Kidney (tissue), 14 donors: ENCODE data around the gene ACTA2. TPM values are rescaled to one million over a fixed set of nuclear protein-coding genes. Genes with fewer than 3 reads are reported as not detected.
A peak's percentile ranks its signal among the peaks of the same experiment; 100 is the strongest.

Experiments
- DNase-seq, 5 donors: peaks; one replicate each; pipeline ENCODE4 v3.0.0-alpha.2; 2013 to 2020
- FAIRE-seq: peaks from 2 replicates; lab custom pipeline; 2012; peaks lifted over from hg19 to GRCh38; lab: Jason Lieb, UNC
- H3K27ac ChIP-seq, 2 donors: one replicate each; pipeline ENCODE4 v1.7.0; 2013; ENCODE audit warnings: low read depth in 2 of 2, low read length in 2 of 2, inconsistent platforms in 1 of 2
- H3K27me3 ChIP-seq: one replicate; pipeline ENCODE4 v1.7.1; 2013; ENCODE audit warnings: low read length, inconsistent platforms; ENCODE audit not compliant: control insufficient read depth, insufficient read depth
- H3K36me3 ChIP-seq, 3 donors: one replicate each; pipeline versions ENCODE4 v1.7.0 to v1.7.1; 2013; ENCODE audit warnings: low read length in 3 of 3, control low read depth in 1 of 3, inconsistent platforms in 1 of 3; ENCODE audit not compliant: insufficient read depth in 3 of 3, control insufficient read depth in 2 of 3
- H3K4me1 ChIP-seq, 3 donors: one replicate each; pipeline versions ENCODE4 v1.7.0 to v1.7.1; 2013; ENCODE audit warnings: low read length in 3 of 3, inconsistent platforms in 1 of 3, low read depth in 1 of 3; ENCODE audit not compliant: control insufficient read depth in 2 of 3, insufficient read depth in 2 of 3
- H3K4me3 ChIP-seq, 3 donors: one replicate each; pipeline versions ENCODE4 v1.7.0 to v1.8.1; 2013; ENCODE audit warnings: low read length in 3 of 3, control low read depth in 1 of 3, inconsistent platforms in 1 of 3
- H3K9ac ChIP-seq, 3 donors: one replicate each; pipeline versions ENCODE4 v1.7.0 to v1.7.1; 2013; ENCODE audit warnings: low read length in 3 of 3, control low read depth in 1 of 3, inconsistent platforms in 1 of 3
- H3K9me3 ChIP-seq, 3 donors: one replicate each; pipeline versions ENCODE4 v1.7.0 to v1.7.1; 2013; ENCODE audit warnings: low read length in 3 of 3, control low read depth in 1 of 3, inconsistent platforms in 1 of 3; ENCODE audit not compliant: control insufficient read depth in 2 of 3, insufficient read depth in 1 of 3
- CTCF ChIP-seq: IDR thresholded peaks from 3 replicates; pipeline ENCODE4 v1.5.1; 2012; ENCODE audit warnings: mild to moderate bottlenecking, moderate library complexity, borderline replicate concordance; ENCODE audit not compliant: insufficient read depth; ENCODE audit errors: extremely low read depth
- intact Hi-C: fragments of 100-400 bp; cut with DNase I; formaldehyde crosslinking; loops from one replicate; pipeline ENCODE4 v1.11.1; 2022
- polyA plus RNA-seq: library from polyadenylated mRNA; stranded (reverse); fragments of 350-450 nt; fragmentation: Illumina TruSeq; extraction: RNeasy Lipid Tissue Mini Kit (QIAGEN cat#74804); gene quantifications from one replicate; pipeline ENCODE4 v1.2.3, GENCODE V29; 2014; ENCODE audit warnings: low read depth, low replicate concordance; ENCODE audit not compliant: insufficient read depth
- total RNA-seq: library from RNA; stranded (reverse); fragmentation: NEBNext Ultra II Directional; extraction: Animal tissue kit (Norgen Biotek cat#: 25700); gene quantifications from one replicate; pipeline ENCODE4 v1.2.1, GENCODE V29; 2021
- donor health status: control.
- donor health status: control.
- donor health status: control.
- donor health status: control.
- donor health status: control.
- donor health status: DM: yes; HTN: yes; CAD: no.
- donor health status: Normal renal cell carcinoma (clear cell type).

ACTA2 gene
- total and polyA plus RNA-seq, 2 donors from 2014 or later: 378 to 471 TPM

- peaks cover 4 to 12% (median 8%) of the 10 kb centered on the region in 3 donors for H3K4me1 ChIP-seq
- FAIRE-seq (no peak), DNase-seq (no peak)
- H3K9me3 ChIP-seq: no peaks in the 10 kb centered on the region
- peak overlapping the region in 1 of 3 donors; percentile 55 for H3K9ac ChIP-seq
- no peaks in the 10 kb centered on the region for H3K36me3 ChIP-seq
- intact Hi-C loops: loop anchor here (5.0 kb wide), 1 partner anchor 52 kb away; no protein-coding TSS in a partner anchor
- H3K4me3 ChIP-seq: peak overlapping the region; percentile 74 to 96 (median 88)
- TF ChIP-seq CTCF: no peak
- H3K27ac ChIP-seq: peak overlapping the region; percentile 22 to 93
- no peaks in the 10 kb centered on the region for H3K27me3 ChIP-seq
Measured at GRCh38 chr10:88989423-88989822, 36.9 kb upstream of the ACTA2 start.

DNA sequence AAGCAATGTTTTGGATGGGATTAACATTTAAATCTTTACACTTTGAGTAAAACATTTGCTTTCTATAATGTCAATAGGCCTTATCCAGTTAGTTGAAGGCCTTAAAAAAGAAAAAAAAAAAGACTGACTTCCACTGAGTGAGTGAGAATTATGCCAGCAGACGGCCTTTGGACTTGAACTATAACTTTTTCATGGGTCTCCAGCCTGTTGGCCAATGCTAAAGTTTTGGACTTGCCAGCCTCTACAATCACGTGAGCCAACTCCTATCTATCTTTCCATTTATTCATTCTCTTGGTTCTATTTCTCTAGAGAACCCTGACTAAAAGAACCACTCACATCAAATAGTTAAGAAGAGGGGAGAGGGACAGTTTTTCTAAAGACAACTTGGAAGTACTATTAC lies 35.3 kb upstream of the ACTA2 start:
- Histone ChIP-seq H3K36me3 (no peaks in the 10 kb centered on the region), H3K9me3 (no peaks in the 10 kb centered on the region), H3K4me3 (no peak overlapping the region), H3K4me1 (peaks cover 4 to 10% (median 9%) of the 10 kb centered on the region in 3 donors), H3K9ac (no peak overlapping the region), H3K27ac (no peak overlapping the region), H3K27me3 (no peaks in the 10 kb centered on the region)
- FAIRE-seq: no peak
- no peak for TF ChIP-seq CTCF
- no peak for DNase-seq
- intact Hi-C loops: loop anchor here (5.0 kb wide), 1 partner anchor 51 kb away; no protein-coding TSS in a partner anchor

DNA sequence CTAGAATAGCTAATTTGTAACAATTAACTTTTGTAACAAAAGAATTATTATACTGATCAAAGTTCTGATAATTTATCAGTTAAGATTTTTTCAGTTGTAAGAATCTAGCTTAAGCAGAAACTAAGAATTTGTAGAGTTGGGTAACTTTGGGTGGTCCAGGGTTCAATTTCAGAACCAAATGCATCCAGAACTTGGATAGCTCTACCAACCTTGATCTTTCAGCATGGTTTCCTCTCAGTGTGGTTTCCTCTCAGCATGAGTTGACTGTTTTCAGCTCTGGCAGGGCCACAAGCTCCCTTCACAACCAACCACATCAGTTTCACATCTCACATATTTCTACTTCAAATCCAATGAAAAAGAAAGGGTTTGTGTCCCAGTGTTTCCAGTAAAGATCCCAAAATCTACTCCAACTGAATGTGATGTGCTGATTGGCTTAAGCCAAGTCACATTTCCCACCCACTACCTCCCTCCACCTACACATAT lies 34.7 kb upstream of the ACTA2 start:
- Histone ChIP-seq H3K27me3 (no peaks in the 10 kb centered on the region), H3K9me3 (no peaks in the 10 kb centered on the region), H3K36me3 (no peaks in the 10 kb centered on the region), H3K4me1 (peaks cover 4 to 12% (median 8%) of the 10 kb centered on the region in 3 donors), H3K4me3 (no peak overlapping the region), H3K9ac (no peak overlapping the region), H3K27ac (no peak overlapping the region)
- no peak for TF ChIP-seq CTCF
- no peak for DNase-seq
- intact Hi-C loops: loop anchor here (5.0 kb wide), 1 partner anchor 50 kb away; no protein-coding TSS in a partner anchor
- FAIRE-seq: no peak
